ENCODE results near the gene MUC22.

GRCh38 chr6:30988209-30988825 lies 22.0 kb upstream of the MUC22 start:
- TF ChIP-seq CTCF (conservative IDR thresholded peaks at IDR 0.05 in 1 of 2, IDR thresholded peaks at IDR 0.05 in 1 of 2; ENCODE audit: low read depth in 1 of 2, low read length in 2 of 2), result no peak
- TF ChIP-seq EZH2 (IDR thresholded peaks at IDR 0.05; ENCODE audit: low read length, missing control alignments), result no peak

All from fibroblast of lung (primary cell).